Tibial nerve (tissue), 4 donors: Measurements from ENCODE around the gene PPCS. TPM values are rescaled to one million over a fixed set of nuclear protein-coding genes. Genes with fewer than 3 reads are reported as not detected.
A peak's percentile ranks its signal among the peaks of the same experiment; 100 is the strongest.

Experiments used
- DNase-seq, 2 donors: peaks; one replicate each; pipeline ENCODE4 v3.0.0-alpha.2; 2019; ENCODE audit warnings: low spot score in 2 of 2
- H3K27ac ChIP-seq, 4 donors: fragments of 200-600 bp; sonication (generic) in 3 of 4; one replicate each; pipeline ENCODE4 v1.5.1; 2017 to 2019; ENCODE audit warnings: mild to moderate bottlenecking in 1 of 4
- H3K27me3 ChIP-seq, 2 donors: fragments of 200-600 bp; sonication (generic) in 1 of 2; one replicate each; pipeline versions ENCODE4 v1.5.1 to v1.6.0; 2017 to 2019
- H3K36me3 ChIP-seq, 3 donors: fragments of 200-600 bp; sonication (generic); one replicate each; pipeline ENCODE4 v1.5.1; 2018 to 2019
- H3K4me1 ChIP-seq, 4 donors: fragments of 200-600 bp; sonication (generic) in 3 of 4; one replicate each; pipeline ENCODE4 v1.5.1; 2017 to 2019
- H3K4me3 ChIP-seq, 4 donors: fragments of 200-600 bp; sonication (generic) in 3 of 4; one replicate each; pipeline ENCODE4 v1.5.1; 2017 to 2019; ENCODE audit warnings: mild to moderate bottlenecking in 1 of 4, moderate library complexity in 1 of 4
- H3K9me3 ChIP-seq, 4 donors: fragments of 200-600 bp; sonication (generic) in 3 of 4; one replicate each; pipeline ENCODE4 v1.5.1; 2017 to 2019
- EP300 ChIP-seq, 2 donors: sonication (generic); formaldehyde crosslinking; IDR thresholded peaks; one replicate each; pipeline ENCODE4 v1.6.1; 2017; ENCODE audit warnings: antibody characterized with exemption in 2 of 2, mild to moderate bottlenecking in 1 of 2
- POLR2A ChIP-seq, 2 donors: fragments of 450-650 bp; IDR thresholded peaks; one replicate each; pipeline ENCODE4 v1.6.1; 2017; ENCODE audit warnings: antibody characterized with exemption in 2 of 2, mild to moderate bottlenecking in 2 of 2, moderate library complexity in 2 of 2
- WGBS, 2 donors: methylation state at CpG; one replicate each; pipeline ENCODE4 v1.1.5; 2018; 5-methylcytosine and 5-hydroxymethylcytosine counted together
- total RNA-seq, 4 donors: library from RNA; depleted of rRNA; stranded (reverse); fragments of >200 nt; gene quantifications; one replicate each; pipeline ENCODE4 v1.1.0, GENCODE V29; 2016
- TF ChIP-seq, protein P1 (sequence below), 5 experiments: fragments of 200-600 bp in 3 of 5; fragments of 450-650 bp in 2 of 5; sonication (generic) in 3 of 5; IDR thresholded peaks; one replicate each; pipeline ENCODE4 v1.5.1; 2016 to 2019; ENCODE audit warnings: antibody characterized with exemption in 5 of 5, mild to moderate bottlenecking in 3 of 5, moderate library complexity in 2 of 5

PPCS gene
- total RNA-seq, 4 donors from 2014 or later, result 21.8 to 50.1 (median 43.0) TPM

DNA sequence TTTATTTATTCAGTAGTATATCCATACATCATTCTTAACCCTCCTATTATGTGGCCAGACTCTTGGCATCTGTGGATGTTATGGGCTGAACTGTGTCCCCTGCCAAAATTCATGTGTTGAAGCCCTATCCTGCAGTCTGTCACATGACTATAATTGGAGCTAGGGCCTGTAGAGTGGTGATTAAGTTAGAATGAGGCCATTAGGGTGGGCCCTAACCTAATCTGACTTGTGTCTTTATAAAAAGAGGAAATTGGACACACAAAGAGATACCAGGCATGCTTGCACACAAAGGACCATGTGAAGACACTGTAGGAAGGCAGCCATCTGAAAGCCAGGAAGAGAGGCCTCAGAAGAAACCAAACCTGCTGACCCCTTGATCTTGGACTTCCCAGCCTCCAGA is 7.1 kb upstream of the PPCS start:
- TF ChIP-seq, protein P1, sequence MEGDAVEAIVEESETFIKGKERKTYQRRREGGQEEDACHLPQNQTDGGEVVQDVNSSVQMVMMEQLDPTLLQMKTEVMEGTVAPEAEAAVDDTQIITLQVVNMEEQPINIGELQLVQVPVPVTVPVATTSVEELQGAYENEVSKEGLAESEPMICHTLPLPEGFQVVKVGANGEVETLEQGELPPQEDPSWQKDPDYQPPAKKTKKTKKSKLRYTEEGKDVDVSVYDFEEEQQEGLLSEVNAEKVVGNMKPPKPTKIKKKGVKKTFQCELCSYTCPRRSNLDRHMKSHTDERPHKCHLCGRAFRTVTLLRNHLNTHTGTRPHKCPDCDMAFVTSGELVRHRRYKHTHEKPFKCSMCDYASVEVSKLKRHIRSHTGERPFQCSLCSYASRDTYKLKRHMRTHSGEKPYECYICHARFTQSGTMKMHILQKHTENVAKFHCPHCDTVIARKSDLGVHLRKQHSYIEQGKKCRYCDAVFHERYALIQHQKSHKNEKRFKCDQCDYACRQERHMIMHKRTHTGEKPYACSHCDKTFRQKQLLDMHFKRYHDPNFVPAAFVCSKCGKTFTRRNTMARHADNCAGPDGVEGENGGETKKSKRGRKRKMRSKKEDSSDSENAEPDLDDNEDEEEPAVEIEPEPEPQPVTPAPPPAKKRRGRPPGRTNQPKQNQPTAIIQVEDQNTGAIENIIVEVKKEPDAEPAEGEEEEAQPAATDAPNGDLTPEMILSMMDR (IDR thresholded peaks at IDR 0.05), result no peak
- TF ChIP-seq POLR2A (IDR thresholded peaks at IDR 0.05), result no peak
- TF ChIP-seq EP300 (IDR thresholded peaks at IDR 0.05), result no peak
- Histone ChIP-seq H3K4me1 (no peaks in the 10 kb centered on the region), H3K36me3 (no peaks in the 10 kb centered on the region), H3K4me3 (no peak overlapping the region), H3K9me3 (no peaks in the 10 kb centered on the region), H3K27ac (no peak overlapping the region), H3K27me3 (no peaks in the 10 kb centered on the region)
- no peak for DNase-seq

GRCh38 chr1:42450061-42450460 is 6.3 kb upstream of the PPCS start:
- TF ChIP-seq, protein P1 (IDR thresholded peaks at IDR 0.05), result no peak
- no peak for TF ChIP-seq EP300 (IDR thresholded peaks at IDR 0.05)
- TF ChIP-seq POLR2A (IDR thresholded peaks at IDR 0.05), result no peak
- H3K27me3 ChIP-seq, result no peaks in the 10 kb centered on the region
- DNase-seq, result no peak

DNA sequence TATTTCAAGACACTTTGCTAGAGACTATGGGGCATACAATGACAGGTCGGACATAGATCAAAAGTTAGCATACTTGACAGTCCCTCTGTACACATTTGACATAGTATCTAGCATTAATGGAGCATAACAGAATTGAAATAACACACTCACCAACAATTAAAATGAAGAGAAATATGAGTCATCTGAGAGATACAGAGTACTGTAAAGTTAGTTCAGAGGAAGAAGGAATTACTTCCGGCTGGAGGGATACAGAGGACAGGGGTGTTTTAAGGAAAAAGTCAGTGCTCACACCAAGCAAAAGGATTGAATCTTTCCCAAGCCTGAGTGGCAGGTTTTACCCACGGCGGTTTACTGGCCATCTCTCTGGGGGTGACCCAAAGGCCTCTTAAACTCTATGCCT is 3.0 kb upstream of the PPCS start:
- 82 to 83% methylated on average over 4 of the region's 4 CpGs for WGBS, 2 donors
- Histone ChIP-seq H3K27ac (no peak overlapping the region), H3K36me3 (peaks cover 0 to 5% (median 0%) of the 10 kb centered on the region in 3 donors), H3K4me3 (no peak overlapping the region), H3K4me1 (peaks cover 0 to 24% (median 9%) of the 10 kb centered on the region in 4 donors), H3K27me3 (no peaks in the 10 kb centered on the region), H3K9me3 (no peaks in the 10 kb centered on the region)
- DNase-seq, result no peak
- no peak for TF ChIP-seq EP300 (IDR thresholded peaks at IDR 0.05)
- TF ChIP-seq, protein P1 (IDR thresholded peaks at IDR 0.05), result no peak
- TF ChIP-seq POLR2A (IDR thresholded peaks at IDR 0.05), result no peak

More at GRCh38 chr1:42450061-42450460, 6.3 kb upstream of the PPCS start:
- no peak overlapping the region for H3K4me3 ChIP-seq
- no peaks in the 10 kb centered on the region for H3K9me3 ChIP-seq
- H3K36me3 ChIP-seq, result no peaks in the 10 kb centered on the region
- no peak overlapping the region for H3K27ac ChIP-seq
- H3K4me1 ChIP-seq, result no peaks in the 10 kb centered on the region
- WGBS, 2 donors, result 68 to 74% methylated on average over 1 of the region's 1 CpG

DNA sequence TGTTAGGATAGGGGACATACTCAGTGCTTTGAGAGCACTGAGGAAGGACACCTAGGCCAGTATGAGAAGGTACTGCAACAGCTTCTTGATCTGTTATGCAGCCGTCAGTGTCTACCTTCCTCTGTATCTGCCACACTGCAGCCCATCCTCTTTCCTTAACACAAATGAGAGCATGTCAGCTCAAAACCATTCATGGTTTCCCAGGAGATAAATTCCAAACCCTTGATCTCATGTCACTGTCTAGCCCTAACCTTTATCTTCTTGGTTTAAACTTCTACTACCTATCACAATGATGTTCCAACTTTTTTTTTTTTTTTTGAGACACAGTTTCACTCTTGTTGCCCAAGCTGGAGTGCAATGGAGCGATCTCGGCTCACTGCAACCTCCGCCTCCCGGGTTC is 1.9 kb upstream of the PPCS start:
- TF ChIP-seq, protein P1 (IDR thresholded peaks at IDR 0.05), result no peak
- TF ChIP-seq POLR2A (IDR thresholded peaks at IDR 0.05) (no peak), EP300 (IDR thresholded peaks at IDR 0.05) (no peak)
- Histone ChIP-seq H3K4me3 (no peak overlapping the region), H3K27me3 (no peaks in the 10 kb centered on the region), H3K27ac (no peak overlapping the region), H3K36me3 (peaks cover 0 to 15% (median 0%) of the 10 kb centered on the region in 3 donors), H3K4me1 (peaks cover 0 to 24% (median 9%) of the 10 kb centered on the region in 4 donors), H3K9me3 (no peaks in the 10 kb centered on the region)
- no peak for DNase-seq
- 94 to 96% methylated on average over 5 of the region's 5 CpGs for WGBS, 2 donors

DNA sequence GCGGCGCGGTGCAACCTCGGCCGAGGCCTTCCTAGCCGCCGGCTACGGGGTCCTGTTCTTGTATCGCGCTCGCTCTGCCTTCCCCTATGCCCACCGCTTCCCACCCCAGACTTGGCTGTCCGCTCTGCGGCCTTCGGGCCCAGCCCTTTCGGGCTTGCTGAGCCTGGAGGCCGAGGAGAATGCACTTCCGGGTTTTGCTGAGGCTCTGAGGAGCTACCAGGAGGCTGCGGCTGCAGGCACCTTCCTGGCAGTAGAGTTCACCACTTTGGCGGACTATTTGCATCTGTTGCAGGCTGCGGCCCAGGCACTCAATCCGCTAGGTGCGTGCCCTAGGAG is 379 bp downstream of the PPCS start:
- Histone ChIP-seq H3K27ac (peak overlapping the region; percentile 70 to 93 (median 92)), H3K36me3 (peaks cover 0 to 33% (median 0%) of the 10 kb centered on the region in 3 donors), H3K9me3 (no peaks in the 10 kb centered on the region), H3K4me1 (peaks cover 0 to 24% (median 9%) of the 10 kb centered on the region in 4 donors), H3K27me3 (no peaks in the 10 kb centered on the region), H3K4me3 (peak overlapping the region; percentile 61 to 96 (median 90))
- DNase-seq, result peak in 1 of 2 donors; percentile 18
- WGBS, 2 donors, result 3 to 5% methylated on average over 7 to 18 of the region's 23 CpGs
- TF ChIP-seq EP300 (IDR thresholded peaks at IDR 0.05) (no peak), POLR2A (IDR thresholded peaks at IDR 0.05) (no peak)
- TF ChIP-seq, protein P1 (IDR thresholded peaks at IDR 0.05), result no peak
